Testis (tissue), 3 donors: ENCODE results near the gene TRMT61A. TPM values are rescaled to one million over a fixed set of nuclear protein-coding genes. Genes with fewer than 3 reads are reported as not detected.

Experiments used
- DNase-seq: peaks from one replicate; pipeline ENCODE4 v3.0.0-alpha.2; 2019
- H3K27ac ChIP-seq, 2 donors: fragments of 200-600 bp; sonication (generic); one replicate each; pipeline ENCODE4 v1.5.1; 2019
- H3K27me3 ChIP-seq: fragments of 200-600 bp; sonication (generic); one replicate; pipeline ENCODE4 v1.5.1; 2019
- H3K36me3 ChIP-seq: fragments of 200-600 bp; sonication (generic); one replicate; pipeline ENCODE4 v1.5.1; 2017; ENCODE audit warnings: low read depth; ENCODE audit errors: missing control alignments
- H3K4me1 ChIP-seq: fragments of 200-600 bp; sonication (generic); one replicate; pipeline ENCODE4 v1.5.1; 2019
- H3K4me3 ChIP-seq, 2 donors: fragments of 200-600 bp; sonication (generic); one replicate each; pipeline ENCODE4 v1.5.1; 2017 to 2019
- H3K9me3 ChIP-seq: fragments of 200-600 bp; sonication (generic); one replicate; pipeline ENCODE4 v1.5.1; 2017
- POLR2A ChIP-seq: fragments of 450-650 bp; IDR thresholded peaks from one replicate; pipeline ENCODE4 v1.6.1; 2017; ENCODE audit warnings: antibody characterized with exemption, mild to moderate bottlenecking, moderate library complexity
- WGBS, 2 donors: methylation state at CpG; one replicate each; pipeline ENCODE4 v1.1.5; 2018; 5-methylcytosine and 5-hydroxymethylcytosine counted together
- intact Hi-C: fragments of 100-400 bp; cut with DNase I; formaldehyde crosslinking; loops from one replicate; pipeline ENCODE4 v1.15.1; 2023; ENCODE audit warnings: low total_unique reads
- polyA plus RNA-seq: library from polyadenylated mRNA; stranded (reverse); fragments of 350-450 nt; fragmentation: Illumina TruSeq; extraction: RNeasy Lipid Tissue Mini Kit (QIAGEN cat#74804); gene quantifications from one replicate; pipeline ENCODE4 v1.2.3, GENCODE V29; 2014; ENCODE audit warnings: low read depth, low replicate concordance; ENCODE audit not compliant: insufficient read depth
- total RNA-seq, 2 donors: library from RNA; depleted of rRNA; stranded (reverse); fragments of >200 nt; gene quantifications; one replicate each; pipeline ENCODE4 v1.2.3, GENCODE V29; 2016
- TF ChIP-seq, protein P1 (sequence below), 3 experiments: fragments of 450-650 bp in 2 of 3; fragments of 200-600 bp in 1 of 3; sonication (generic) in 1 of 3; IDR thresholded peaks; one replicate each; pipeline ENCODE4 v1.5.1; 2016 to 2019; ENCODE audit warnings: antibody characterized with exemption in 3 of 3, mild to moderate bottlenecking in 2 of 3, moderate library complexity in 1 of 3

The TRMT61A gene
- total and polyA plus RNA-seq, 3 donors from 2014 or later, result 12.1 to 29.8 (median 19.1) TPM

DNA sequence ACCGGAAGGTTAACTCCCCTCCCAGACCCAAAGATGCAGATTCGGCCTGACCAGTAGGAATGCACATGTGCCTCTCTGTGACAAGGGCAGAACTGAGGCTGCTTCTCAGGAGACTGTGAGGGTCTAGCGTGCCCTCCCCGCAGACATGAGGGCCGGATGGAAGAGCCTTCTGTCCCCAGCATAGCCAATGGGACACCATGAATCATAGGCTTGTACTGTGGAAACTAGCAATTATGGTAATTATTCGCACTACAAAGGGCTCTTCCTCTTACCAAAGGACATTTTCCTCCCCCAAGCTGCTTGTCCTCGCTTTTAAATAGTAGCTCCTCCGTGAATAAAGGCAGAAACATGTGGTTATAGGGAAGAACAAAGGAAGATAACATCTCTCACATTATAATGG lies 40.0 kb downstream of the TRMT61A start:
- intact Hi-C loops, result no loop called here
- Histone ChIP-seq H3K4me1 (peaks cover 8% of the 10 kb centered on the region), H3K27ac (no peak overlapping the region)

DNA sequence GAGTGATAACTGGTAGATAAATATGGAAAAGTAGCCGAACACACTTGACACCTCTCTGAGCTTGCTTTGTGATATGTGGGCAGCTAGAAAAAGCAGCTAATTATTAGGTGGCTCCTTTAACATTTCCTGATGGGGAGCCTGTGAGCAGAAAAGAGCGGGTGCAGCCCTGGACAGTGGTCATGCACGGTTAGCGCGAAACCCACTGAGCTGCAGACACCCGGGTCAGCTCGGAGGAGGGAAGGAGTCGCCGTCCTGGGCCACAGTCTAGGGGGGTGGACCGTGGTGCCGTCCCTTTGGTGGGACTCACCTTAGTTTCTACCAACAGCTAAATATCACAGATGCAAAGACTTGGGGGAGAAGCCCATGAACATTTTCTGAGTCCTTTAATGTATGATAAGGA lies 40.4 kb downstream of the TRMT61A start:
- no peak overlapping the region for H3K4me3 ChIP-seq
- intact Hi-C loops, result no loop called here
- H3K9me3 ChIP-seq, result no peaks in the 10 kb centered on the region
- H3K27ac ChIP-seq, result no peak overlapping the region
- 64 to 73% methylated on average over 9 to 11 of the region's 11 CpGs for WGBS, 2 donors
- H3K4me1 ChIP-seq, result peaks cover 3% of the 10 kb centered on the region
- no peak for DNase-seq
- H3K27me3 ChIP-seq, result no peaks in the 10 kb centered on the region
- H3K36me3 ChIP-seq, result no peaks in the 10 kb centered on the region
- TF ChIP-seq, protein P1, sequence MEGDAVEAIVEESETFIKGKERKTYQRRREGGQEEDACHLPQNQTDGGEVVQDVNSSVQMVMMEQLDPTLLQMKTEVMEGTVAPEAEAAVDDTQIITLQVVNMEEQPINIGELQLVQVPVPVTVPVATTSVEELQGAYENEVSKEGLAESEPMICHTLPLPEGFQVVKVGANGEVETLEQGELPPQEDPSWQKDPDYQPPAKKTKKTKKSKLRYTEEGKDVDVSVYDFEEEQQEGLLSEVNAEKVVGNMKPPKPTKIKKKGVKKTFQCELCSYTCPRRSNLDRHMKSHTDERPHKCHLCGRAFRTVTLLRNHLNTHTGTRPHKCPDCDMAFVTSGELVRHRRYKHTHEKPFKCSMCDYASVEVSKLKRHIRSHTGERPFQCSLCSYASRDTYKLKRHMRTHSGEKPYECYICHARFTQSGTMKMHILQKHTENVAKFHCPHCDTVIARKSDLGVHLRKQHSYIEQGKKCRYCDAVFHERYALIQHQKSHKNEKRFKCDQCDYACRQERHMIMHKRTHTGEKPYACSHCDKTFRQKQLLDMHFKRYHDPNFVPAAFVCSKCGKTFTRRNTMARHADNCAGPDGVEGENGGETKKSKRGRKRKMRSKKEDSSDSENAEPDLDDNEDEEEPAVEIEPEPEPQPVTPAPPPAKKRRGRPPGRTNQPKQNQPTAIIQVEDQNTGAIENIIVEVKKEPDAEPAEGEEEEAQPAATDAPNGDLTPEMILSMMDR (IDR thresholded peaks at IDR 0.05), result no peak
- no peak for TF ChIP-seq POLR2A

More for the DNA sequence above, 40.0 kb downstream of the TRMT61A start:
- no peak for TF ChIP-seq POLR2A
- TF ChIP-seq, protein P1 (IDR thresholded peaks at IDR 0.05), result no peak
- 57 to 75% methylated on average over 6 to 8 of the region's 8 CpGs for WGBS, 2 donors
- no peak for DNase-seq
- Histone ChIP-seq H3K27me3 (no peaks in the 10 kb centered on the region), H3K36me3 (no peaks in the 10 kb centered on the region), H3K4me3 (no peak overlapping the region), H3K9me3 (no peaks in the 10 kb centered on the region)

DNA sequence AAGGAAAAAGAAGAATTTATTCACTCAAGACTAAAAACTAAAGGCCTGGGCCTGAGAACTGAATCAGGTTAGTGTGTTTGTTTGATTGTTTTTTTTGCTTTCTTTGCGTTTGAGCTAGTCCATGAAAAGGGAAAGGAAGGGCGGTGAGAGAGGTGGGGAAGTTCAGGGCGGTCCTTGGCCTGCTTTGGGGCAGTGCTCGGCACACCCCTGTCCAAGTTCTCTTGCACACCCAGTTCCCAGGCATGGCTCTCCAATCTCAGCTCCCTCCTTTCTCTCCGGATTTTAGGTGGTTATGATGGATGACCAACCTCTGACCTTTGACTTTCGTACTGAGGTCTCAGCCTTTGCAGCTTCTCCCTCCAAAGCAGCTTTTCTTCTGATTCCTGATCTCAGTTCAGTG lies 45.1 kb downstream of the TRMT61A start:
- Histone ChIP-seq H3K27me3 (no peaks in the 10 kb centered on the region), H3K4me1 (peaks cover 12% of the 10 kb centered on the region), H3K4me3 (no peak overlapping the region), H3K27ac (no peak overlapping the region), H3K9me3 (no peaks in the 10 kb centered on the region), H3K36me3 (no peaks in the 10 kb centered on the region)
- intact Hi-C loops, result no loop called here
- 58 to 60% methylated on average over 6 of the region's 6 CpGs for WGBS, 2 donors
- no peak for DNase-seq
- TF ChIP-seq, protein P1 (IDR thresholded peaks at IDR 0.05), result no peak
- no peak for TF ChIP-seq POLR2A

DNA sequence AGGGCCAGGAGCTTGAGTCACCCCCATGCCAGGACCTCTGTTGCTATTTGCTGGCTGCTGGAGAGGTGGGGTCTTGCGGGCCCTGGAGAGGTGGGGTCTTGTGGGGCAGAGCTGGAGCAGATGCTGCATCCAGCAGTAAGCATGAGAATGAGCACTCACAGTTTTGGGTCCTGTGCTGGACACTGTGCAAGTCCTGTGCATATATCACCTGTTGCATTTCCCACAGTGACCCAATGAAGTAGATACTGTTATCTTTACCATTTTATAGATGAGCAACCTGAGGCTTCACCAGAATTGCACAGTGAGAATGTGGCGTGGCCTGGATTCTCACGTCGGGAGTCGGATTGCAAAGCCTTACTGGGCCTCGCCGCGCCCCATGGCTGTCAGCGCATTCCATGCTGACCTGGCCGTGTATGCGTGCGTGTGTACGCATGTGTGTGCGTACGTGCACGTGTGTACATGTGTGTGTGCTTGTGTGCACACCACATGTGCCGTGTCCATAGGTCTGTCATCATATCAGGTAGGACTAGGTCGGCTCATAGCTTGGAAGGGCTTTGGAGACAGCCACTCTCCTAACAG lies 45.8 kb downstream of the TRMT61A start:
- Histone ChIP-seq H3K4me3 (no peak overlapping the region), H3K9me3 (no peaks in the 10 kb centered on the region), H3K4me1 (peaks cover 12% of the 10 kb centered on the region), H3K27ac (no peak overlapping the region), H3K36me3 (no peaks in the 10 kb centered on the region), H3K27me3 (no peaks in the 10 kb centered on the region)
- no peak for DNase-seq
- TF ChIP-seq POLR2A, result no peak
- TF ChIP-seq, protein P1 (IDR thresholded peaks at IDR 0.05), result no peak
- 86 to 93% methylated on average over 18 of the region's 18 CpGs for WGBS, 2 donors
- intact Hi-C loops, result no loop called here

DNA sequence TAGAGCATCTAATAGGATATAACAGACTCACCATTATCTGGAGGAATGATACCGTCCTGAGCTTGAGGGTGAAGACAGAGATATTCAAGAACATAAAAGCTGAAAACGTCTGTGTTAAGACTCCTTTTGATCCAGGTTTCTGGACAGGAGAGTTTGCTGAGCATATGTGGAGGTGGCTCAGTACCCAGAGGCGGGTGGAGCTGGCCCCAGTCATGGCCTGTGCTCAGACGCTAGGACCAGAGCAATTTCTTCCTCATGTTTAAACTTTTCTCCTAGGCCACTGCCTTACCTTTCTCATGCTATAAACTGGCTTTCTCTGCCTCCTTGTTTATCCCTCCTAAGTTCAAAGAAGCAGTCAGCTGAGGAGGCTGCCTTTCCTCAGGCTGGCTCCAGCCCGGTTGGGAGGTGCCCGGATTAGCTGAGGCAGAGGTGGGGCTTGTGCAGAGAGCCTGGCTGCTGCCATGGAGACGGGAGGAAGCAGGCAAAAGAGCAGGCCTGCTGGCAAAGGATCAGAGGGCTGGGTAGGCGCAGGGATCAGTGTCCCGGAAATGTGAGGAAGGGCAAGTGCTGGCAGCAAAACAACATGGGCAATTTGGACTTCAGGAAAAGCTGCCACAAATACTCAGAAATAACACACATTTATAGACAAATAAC lies 47.5 kb downstream of the TRMT61A start:
- no peak for TF ChIP-seq POLR2A
- TF ChIP-seq, protein P1 (IDR thresholded peaks at IDR 0.05), result no peak
- peak; percentile 91 for DNase-seq
- no peaks in the 10 kb centered on the region for H3K36me3 ChIP-seq
- H3K4me1 ChIP-seq, result peaks cover 12% of the 10 kb centered on the region
- no peaks in the 10 kb centered on the region for H3K9me3 ChIP-seq
- intact Hi-C loops, result no loop called here
- WGBS, 2 donors, result 31 to 43% methylated on average over 9 of the region's 9 CpGs
- peak overlapping the region; percentile 15 to 77 for H3K27ac ChIP-seq
- no peak overlapping the region for H3K4me3 ChIP-seq
- no peaks in the 10 kb centered on the region for H3K27me3 ChIP-seq
